ENCODE measurements around the gene SLC37A1.

The SLC37A1 gene

GRCh38 chr21:42582787-42583476, 69.3 kb downstream of the SLC37A1 start:
- H3K79me1 ChIP-seq (replicated peaks; ENCODE audit: low read length, poor library complexity, severe bottlenecking), result no peaks in the 10 kb centered on the region
- peaks cover 5 to 26% of the 10 kb centered on the region in 2 experiments for H3K27me3 ChIP-seq (ENCODE audit: control insufficient read depth in 1 of 2, insufficient read depth in 1 of 2, low read length in 2 of 2)

GRCh38 chr21:42583477-42584295, 70.0 kb downstream of the SLC37A1 start:
- Histone ChIP-seq H3K79me1 (replicated peaks; ENCODE audit: low read length, poor library complexity, severe bottlenecking) (no peaks in the 10 kb centered on the region), H3K4ac (ENCODE audit: low read depth in 1 of 2, low read length in 2 of 2) (no peak overlapping the region), H2BK15ac (ENCODE audit: low read depth, poor library complexity, severe bottlenecking) (no peak overlapping the region), H2AK5ac (ENCODE audit: low read length, severe bottlenecking) (no peak overlapping the region), H4K8ac (ENCODE audit: low read length) (no peak overlapping the region), H3K9ac (ENCODE audit: low read length) (no peak overlapping the region), H3K27me3 (ENCODE audit: control insufficient read depth in 1 of 2, insufficient read depth in 1 of 2, low read length in 2 of 2) (peaks cover 5 to 26% of the 10 kb centered on the region in 2 experiments), H3K9me3 (ENCODE audit: control insufficient read depth, low read length) (no peaks in the 10 kb centered on the region), H3K27ac (ENCODE audit: low read length, poor library complexity, severe bottlenecking) (no peak overlapping the region), H2AFZ (ENCODE audit: low read depth, low read length) (no peak overlapping the region), H3K18ac (ENCODE audit: low read depth in 1 of 2, low read length in 2 of 2) (no peak overlapping the region), H3K23ac (ENCODE audit: low read length in 2 of 2) (no peak overlapping the region), H3K36me3 (ENCODE audit: control insufficient read depth in 1 of 2, insufficient read depth in 2 of 2, low read depth in 1 of 2, low read length in 2 of 2) (peaks cover 0 to 26% of the 10 kb centered on the region in 2 experiments), H4K91ac (ENCODE audit: low read length) (no peak overlapping the region), H2BK5ac (ENCODE audit: low read depth, low read length, poor library complexity, severe bottlenecking) (no peak overlapping the region), H3K14ac (ENCODE audit: low read length in 2 of 2) (no peak overlapping the region), H2BK12ac (ENCODE audit: low read length in 2 of 2) (no peak overlapping the region), H2BK120ac (ENCODE audit: low read depth, low read length) (no peak overlapping the region), H3K4me2 (ENCODE audit: low read length, poor library complexity, severe bottlenecking) (no peak overlapping the region), H3K4me3 (ENCODE audit: insufficient read depth in 1 of 2, low read depth in 1 of 2, low read length in 2 of 2) (no peak overlapping the region), H3K4me1 (ENCODE audit: control insufficient read depth, insufficient read depth, low read depth, low read length) (peaks cover 3% of the 10 kb centered on the region)
- 94% methylated on average over 16 of the region's 20 CpGs for whole genome bisulfite sequencing
- DNase-seq, result no peak

More at GRCh38 chr21:42582787-42583476, 69.3 kb downstream of the SLC37A1 start:
- Histone ChIP-seq H4K91ac (ENCODE audit: low read length) (no peak overlapping the region), H3K18ac (ENCODE audit: low read depth in 1 of 2, low read length in 2 of 2) (no peak overlapping the region), H3K27ac (ENCODE audit: low read length, poor library complexity, severe bottlenecking) (no peak overlapping the region), H2BK12ac (ENCODE audit: low read length in 2 of 2) (no peak overlapping the region), H2AK5ac (ENCODE audit: low read length, severe bottlenecking) (no peak overlapping the region), H3K36me3 (ENCODE audit: control insufficient read depth in 1 of 2, insufficient read depth in 2 of 2, low read depth in 1 of 2, low read length in 2 of 2) (peaks cover 0 to 33% of the 10 kb centered on the region in 2 experiments), H3K14ac (ENCODE audit: low read length in 2 of 2) (no peak overlapping the region), H2BK15ac (ENCODE audit: low read depth, poor library complexity, severe bottlenecking) (no peak overlapping the region), H3K4me3 (ENCODE audit: insufficient read depth in 1 of 2, low read depth in 1 of 2, low read length in 2 of 2) (no peak overlapping the region), H3K4ac (ENCODE audit: low read depth in 1 of 2, low read length in 2 of 2) (no peak overlapping the region), H2BK5ac (ENCODE audit: low read depth, low read length, poor library complexity, severe bottlenecking) (no peak overlapping the region), H3K4me2 (ENCODE audit: low read length, poor library complexity, severe bottlenecking) (no peak overlapping the region), H2AFZ (ENCODE audit: low read depth, low read length) (no peak overlapping the region), H3K9ac (ENCODE audit: low read length) (no peak overlapping the region), H3K9me3 (ENCODE audit: control insufficient read depth, low read length) (peaks cover 6% of the 10 kb centered on the region), H4K8ac (ENCODE audit: low read length) (no peak overlapping the region), H3K23ac (ENCODE audit: low read length in 2 of 2) (no peak overlapping the region), H2BK120ac (ENCODE audit: low read depth, low read length) (no peak overlapping the region), H3K4me1 (ENCODE audit: control insufficient read depth, insufficient read depth, low read depth, low read length) (peaks cover 3% of the 10 kb centered on the region)
- 85% methylated on average over 22 of the region's 22 CpGs for WGBS
- DNase-seq, result no peak

GRCh38 chr21:42584296-42584641, 70.6 kb downstream of the SLC37A1 start:
- no peak overlapping the region for H3K23ac ChIP-seq (ENCODE audit: low read length in 2 of 2)
- H3K79me1 ChIP-seq (replicated peaks; ENCODE audit: low read length, poor library complexity, severe bottlenecking), result no peaks in the 10 kb centered on the region
- H3K9ac ChIP-seq (ENCODE audit: low read length), result no peak overlapping the region
- H2AK5ac ChIP-seq (ENCODE audit: low read length, severe bottlenecking), result no peak overlapping the region
- H2BK15ac ChIP-seq (ENCODE audit: low read depth, poor library complexity, severe bottlenecking), result no peak overlapping the region
- H3K9me3 ChIP-seq (ENCODE audit: control insufficient read depth, low read length), result no peaks in the 10 kb centered on the region
- peaks cover 3% of the 10 kb centered on the region for H3K4me1 ChIP-seq (ENCODE audit: control insufficient read depth, insufficient read depth, low read depth, low read length)
- H2AFZ ChIP-seq (ENCODE audit: low read depth, low read length), result no peak overlapping the region
- no peak overlapping the region for H2BK5ac ChIP-seq (ENCODE audit: low read depth, low read length, poor library complexity, severe bottlenecking)
- peaks cover 0 to 21% of the 10 kb centered on the region in 2 experiments for H3K36me3 ChIP-seq (ENCODE audit: control insufficient read depth in 1 of 2, insufficient read depth in 2 of 2, low read depth in 1 of 2, low read length in 2 of 2)
- no peak overlapping the region for H4K91ac ChIP-seq (ENCODE audit: low read length)
- no peak overlapping the region for H3K18ac ChIP-seq (ENCODE audit: low read depth in 1 of 2, low read length in 2 of 2)
- no peak overlapping the region for H3K4ac ChIP-seq (ENCODE audit: low read depth in 1 of 2, low read length in 2 of 2)
- no peak for DNase-seq
- WGBS, result 91% methylated on average over 11 of the region's 11 CpGs
- H3K27me3 ChIP-seq (ENCODE audit: control insufficient read depth in 1 of 2, insufficient read depth in 1 of 2, low read length in 2 of 2), result peaks cover 5 to 26% of the 10 kb centered on the region in 2 experiments
- no peak overlapping the region for H3K27ac ChIP-seq (ENCODE audit: low read length, poor library complexity, severe bottlenecking)
- no peak overlapping the region for H4K8ac ChIP-seq (ENCODE audit: low read length)
- no peak overlapping the region for H2BK120ac ChIP-seq (ENCODE audit: low read depth, low read length)
- H2BK12ac ChIP-seq (ENCODE audit: low read length in 2 of 2), result no peak overlapping the region
- no peak overlapping the region for H3K14ac ChIP-seq (ENCODE audit: low read length in 2 of 2)
- no peak overlapping the region for H3K4me2 ChIP-seq (ENCODE audit: low read length, poor library complexity, severe bottlenecking)
- H3K4me3 ChIP-seq (ENCODE audit: insufficient read depth in 1 of 2, low read depth in 1 of 2, low read length in 2 of 2), result no peak overlapping the region

GRCh38 chr21:42585881-42586280, 72.2 kb downstream of the SLC37A1 start:
- H2BK12ac ChIP-seq (ENCODE audit: low read length in 2 of 2), result no peak overlapping the region
- H2BK5ac ChIP-seq (ENCODE audit: low read depth, low read length, poor library complexity, severe bottlenecking), result no peak overlapping the region
- H3K18ac ChIP-seq (ENCODE audit: low read depth in 1 of 2, low read length in 2 of 2), result no peak overlapping the region
- H2AK5ac ChIP-seq (ENCODE audit: low read length, severe bottlenecking), result no peak overlapping the region
- WGBS, result 97% methylated on average over 7 of the region's 10 CpGs
- H3K4me3 ChIP-seq (ENCODE audit: insufficient read depth in 1 of 2, low read depth in 1 of 2, low read length in 2 of 2), result no peak overlapping the region
- H4K8ac ChIP-seq (ENCODE audit: low read length), result no peak overlapping the region
- H3K4me2 ChIP-seq (ENCODE audit: low read length, poor library complexity, severe bottlenecking), result no peak overlapping the region
- H2BK120ac ChIP-seq (ENCODE audit: low read depth, low read length), result no peak overlapping the region
- no peak overlapping the region for H2BK15ac ChIP-seq (ENCODE audit: low read depth, poor library complexity, severe bottlenecking)
- H3K27me3 ChIP-seq (ENCODE audit: control insufficient read depth in 1 of 2, insufficient read depth in 1 of 2, low read length in 2 of 2), result peaks cover 5 to 30% of the 10 kb centered on the region in 2 experiments
- H2AFZ ChIP-seq (ENCODE audit: low read depth, low read length), result no peak overlapping the region
- no peak overlapping the region for H3K27ac ChIP-seq (ENCODE audit: low read length, poor library complexity, severe bottlenecking)
- no peak overlapping the region for H3K4ac ChIP-seq (ENCODE audit: low read depth in 1 of 2, low read length in 2 of 2)
- H3K4me1 ChIP-seq (ENCODE audit: control insufficient read depth, insufficient read depth, low read depth, low read length), result peaks cover 3% of the 10 kb centered on the region
- H3K79me1 ChIP-seq (replicated peaks; ENCODE audit: low read length, poor library complexity, severe bottlenecking), result no peaks in the 10 kb centered on the region
- no peaks in the 10 kb centered on the region for H3K9me3 ChIP-seq (ENCODE audit: control insufficient read depth, low read length)
- H3K36me3 ChIP-seq (ENCODE audit: control insufficient read depth in 1 of 2, insufficient read depth in 2 of 2, low read depth in 1 of 2, low read length in 2 of 2), result peaks cover 0 to 5% of the 10 kb centered on the region in 2 experiments
- no peak overlapping the region for H3K14ac ChIP-seq (ENCODE audit: low read length in 2 of 2)
- no peak overlapping the region for H4K91ac ChIP-seq (ENCODE audit: low read length)
- H3K23ac ChIP-seq (ENCODE audit: low read length in 2 of 2), result no peak overlapping the region
- no peak for DNase-seq
- no peak overlapping the region for H3K9ac ChIP-seq (ENCODE audit: low read length)
